ENCODE results near the gene WDR5. TPM values are rescaled to one million over a fixed set of nuclear protein-coding genes. Genes with fewer than 3 reads are reported as not detected.

Gene WDR5
- polyA plus RNA-seq, 2 of the 4 experiments (the other 2 are of a cell fraction), result 37.9 to 46.0 TPM

DNA sequence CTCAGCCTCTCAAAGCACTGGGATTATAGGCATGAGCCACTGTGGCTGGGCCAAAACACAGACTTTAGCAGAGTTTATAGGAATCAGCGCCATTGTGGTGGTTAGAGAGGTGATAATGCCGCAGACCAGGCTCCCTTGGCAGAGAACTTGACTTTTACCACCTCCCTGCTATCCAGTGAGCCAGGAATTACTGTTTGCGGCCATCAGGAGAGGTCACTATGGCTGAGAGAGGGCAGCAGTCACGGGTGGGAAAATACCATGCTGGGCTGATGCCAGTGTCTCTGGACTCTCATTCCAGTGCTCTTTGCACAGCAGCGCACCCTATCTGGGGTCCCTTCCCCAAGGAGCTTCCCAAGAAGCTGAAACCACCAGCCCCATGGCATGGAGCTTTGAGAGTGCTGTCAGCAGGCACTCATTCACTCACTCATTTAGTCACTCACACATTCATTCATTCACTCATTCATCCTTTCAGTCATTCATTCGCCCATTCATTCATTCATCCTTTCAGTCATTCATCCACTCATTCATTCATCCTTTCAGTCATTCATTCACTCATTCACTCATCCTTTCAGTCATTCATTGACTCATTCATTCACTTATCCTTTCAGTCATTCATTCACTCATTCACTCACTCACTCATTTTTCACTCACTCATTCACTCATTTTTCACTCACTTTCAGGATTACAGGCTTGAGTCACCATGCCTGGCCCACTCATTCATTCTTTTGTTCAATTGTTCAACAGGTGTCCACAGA is 55.8 kb downstream of the WDR5 start:
- FAIRE-seq (no peak), DNase-seq (ENCODE audit: low read depth in 1 of 2, low spot score in 1 of 2) (no peak), ATAC-seq (no peak)
- H3K9me3 ChIP-seq, result no peaks in the 10 kb centered on the region
- H3K4me1 ChIP-seq, result no peaks in the 10 kb centered on the region
- WGBS (ENCODE audit: missing lambda C conversion rate), result 57% methylated on average over 6 of the region's 6 CpGs
- TF ChIP-seq, protein P1, sequence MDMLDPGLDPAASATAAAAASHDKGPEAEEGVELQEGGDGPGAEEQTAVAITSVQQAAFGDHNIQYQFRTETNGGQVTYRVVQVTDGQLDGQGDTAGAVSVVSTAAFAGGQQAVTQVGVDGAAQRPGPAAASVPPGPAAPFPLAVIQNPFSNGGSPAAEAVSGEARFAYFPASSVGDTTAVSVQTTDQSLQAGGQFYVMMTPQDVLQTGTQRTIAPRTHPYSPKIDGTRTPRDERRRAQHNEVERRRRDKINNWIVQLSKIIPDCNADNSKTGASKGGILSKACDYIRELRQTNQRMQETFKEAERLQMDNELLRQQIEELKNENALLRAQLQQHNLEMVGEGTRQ (IDR thresholded peaks at IDR 0.05), result no peak
- TF ChIP-seq GATA3 (IDR thresholded peaks at IDR 0.05; ENCODE audit: borderline replicate concordance) (no peak), ZSCAN20 (CRISPR knock-in tag; IDR thresholded peaks at IDR 0.05) (no peak), RCOR1 (IDR thresholded peaks at IDR 0.05; ENCODE audit: low read depth, low read length) (no peak), RNF2 (IDR thresholded peaks at IDR 0.05; ENCODE audit: borderline replicate concordance, low read depth) (no peak), ESRRA (IDR thresholded peaks at IDR 0.05; ENCODE audit: borderline replicate concordance, low read length) (no peak), EHF (CRISPR knock-in tag; IDR thresholded peaks at IDR 0.05) (no peak)
- TF ChIP-seq, protein P2, sequence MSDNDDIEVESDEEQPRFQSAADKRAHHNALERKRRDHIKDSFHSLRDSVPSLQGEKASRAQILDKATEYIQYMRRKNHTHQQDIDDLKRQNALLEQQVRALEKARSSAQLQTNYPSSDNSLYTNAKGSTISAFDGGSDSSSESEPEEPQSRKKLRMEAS (IDR thresholded peaks at IDR 0.05), result no peak
- H3K4me2 ChIP-seq, result no peak overlapping the region
- ChIA-PET CTCF (interaction anchor here (0.7 to 1.2 kb wide), 3 partner anchors 20 to 241 kb away, joined by 3 read pairs; no protein-coding TSS in a partner anchor), POLR2A (no interaction called here)
- no peak overlapping the region for H3K4me3 ChIP-seq
- H3K27ac ChIP-seq, result no peak overlapping the region

DNA sequence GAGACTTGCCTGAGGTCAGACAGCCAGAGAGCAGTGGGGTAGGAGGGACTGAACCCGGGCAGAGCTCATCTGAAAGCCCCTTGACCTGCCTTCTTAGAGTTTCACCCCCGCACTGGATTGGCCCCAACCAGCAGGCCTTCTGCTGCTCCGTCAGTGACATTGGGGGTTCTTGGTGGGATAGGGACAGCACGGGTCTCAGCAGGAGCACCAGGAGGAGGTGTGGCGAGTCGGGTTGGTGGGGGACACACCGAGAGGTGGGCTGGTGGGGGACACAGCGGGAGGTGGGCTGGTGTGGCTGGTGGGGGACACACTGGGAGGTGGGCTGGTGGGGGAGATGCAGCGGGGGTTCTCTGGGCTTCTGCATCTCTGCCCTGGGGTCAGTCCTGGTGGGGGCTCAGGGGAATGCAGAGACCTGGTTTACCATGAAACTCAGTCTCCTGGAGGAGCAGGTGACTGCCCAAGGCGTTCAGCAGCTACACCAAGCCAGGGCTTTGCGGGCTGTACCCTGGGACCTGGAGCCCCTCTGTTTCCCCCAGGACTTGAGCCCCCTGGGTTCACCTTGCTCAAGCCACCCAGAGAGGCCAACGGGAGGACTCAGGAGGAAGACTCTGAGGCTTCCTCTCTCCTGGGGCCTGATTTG is 56.5 kb downstream of the WDR5 start:
- ChIA-PET CTCF (interaction anchor here (0.7 to 1.4 kb wide), 4 partner anchors 22 to 250 kb away, joined by 3 to 7 read pairs (median 4); no protein-coding TSS in a partner anchor), POLR2A (no interaction called here)
- no peak overlapping the region for H3K27ac ChIP-seq
- DNase-seq (ENCODE audit: low read depth in 1 of 2, low spot score in 1 of 2) (no peak), FAIRE-seq (no peak), ATAC-seq (no peak; a peak in 1 of 6 replicates)
- H3K4me1 ChIP-seq, result no peaks in the 10 kb centered on the region
- no peak overlapping the region for H3K4me2 ChIP-seq
- no peak for TF ChIP-seq HEYL (CRISPR knock-in tag; IDR thresholded peaks at IDR 0.05)
- no peak for TF ChIP-seq ZC3H11A (IDR thresholded peaks at IDR 0.05)
- TF ChIP-seq POLR2A (IDR thresholded peaks at IDR 0.05; ENCODE audit: low read length), result no peak
- TF ChIP-seq ZSCAN20 (CRISPR knock-in tag; IDR thresholded peaks at IDR 0.05), result no peak
- TF ChIP-seq ESRRA (IDR thresholded peaks at IDR 0.05; ENCODE audit: borderline replicate concordance, low read length), result no peak
- TF ChIP-seq RARB (CRISPR knock-in tag; IDR thresholded peaks at IDR 0.05), result no peak
- no peak for TF ChIP-seq MYC (IDR thresholded peaks at IDR 0.05; ENCODE audit: borderline replicate concordance, low read length)
- no peak for TF ChIP-seq RNF2 (IDR thresholded peaks at IDR 0.05; ENCODE audit: borderline replicate concordance, low read depth)
- TF ChIP-seq HDAC2 (IDR thresholded peaks at IDR 0.05), result no peak
- no peak for TF ChIP-seq SMC3 (IDR thresholded peaks at IDR 0.05)
- TF ChIP-seq CHD4 (IDR thresholded peaks at IDR 0.05; ENCODE audit: borderline replicate concordance), result no peak
- TF ChIP-seq FOXS1 (CRISPR knock-in tag; IDR thresholded peaks at IDR 0.05), result no peak
- no peak for TF ChIP-seq HOXA7 (CRISPR knock-in tag; IDR thresholded peaks at IDR 0.05)
- TF ChIP-seq MAZ (IDR thresholded peaks at IDR 0.05; ENCODE audit: borderline replicate concordance, low read depth, low read length), result no peak
- TF ChIP-seq, protein P3, sequence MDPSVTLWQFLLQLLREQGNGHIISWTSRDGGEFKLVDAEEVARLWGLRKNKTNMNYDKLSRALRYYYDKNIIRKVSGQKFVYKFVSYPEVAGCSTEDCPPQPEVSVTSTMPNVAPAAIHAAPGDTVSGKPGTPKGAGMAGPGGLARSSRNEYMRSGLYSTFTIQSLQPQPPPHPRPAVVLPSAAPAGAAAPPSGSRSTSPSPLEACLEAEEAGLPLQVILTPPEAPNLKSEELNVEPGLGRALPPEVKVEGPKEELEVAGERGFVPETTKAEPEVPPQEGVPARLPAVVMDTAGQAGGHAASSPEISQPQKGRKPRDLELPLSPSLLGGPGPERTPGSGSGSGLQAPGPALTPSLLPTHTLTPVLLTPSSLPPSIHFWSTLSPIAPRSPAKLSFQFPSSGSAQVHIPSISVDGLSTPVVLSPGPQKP (IDR thresholded peaks at IDR 0.05; ENCODE audit: low read depth, low read length), result no peak
- no peak overlapping the region for H3K4me3 ChIP-seq
- H3K9me3 ChIP-seq, result no peaks in the 10 kb centered on the region
- WGBS (ENCODE audit: missing lambda C conversion rate), result 45% methylated on average over 7 of the region's 12 CpGs

Measured in A549 (cell line).